ENCODE data around the gene SHROOM3.
"Not testable (repeated sequence)": the region's sequence is repeated elsewhere in the genome, so short reads cannot be mapped to it uniquely, and the experiment has no call there.

Gene SHROOM3

DNA sequence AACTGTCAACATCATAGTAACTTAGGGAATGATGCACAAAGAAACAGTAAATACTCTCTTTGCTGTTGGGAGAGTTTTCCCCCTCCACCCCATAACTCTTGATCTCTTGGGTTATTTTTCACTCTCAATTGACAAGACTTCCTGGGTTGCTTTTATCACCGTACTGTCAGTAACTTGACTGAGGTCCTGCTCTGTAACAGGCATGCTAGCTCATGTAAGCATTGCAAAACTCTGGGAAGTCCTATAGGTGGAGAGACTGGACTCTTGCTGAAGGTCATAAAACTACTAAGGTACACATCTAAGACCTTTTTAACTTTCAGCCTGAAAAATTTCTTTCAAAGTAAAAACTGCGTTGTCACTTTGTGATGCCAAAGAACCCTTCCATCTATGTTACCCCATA lies 10.9 kb downstream of the SHROOM3 start:
- no peak for DNase-seq (ENCODE audit: low read depth)

DNA sequence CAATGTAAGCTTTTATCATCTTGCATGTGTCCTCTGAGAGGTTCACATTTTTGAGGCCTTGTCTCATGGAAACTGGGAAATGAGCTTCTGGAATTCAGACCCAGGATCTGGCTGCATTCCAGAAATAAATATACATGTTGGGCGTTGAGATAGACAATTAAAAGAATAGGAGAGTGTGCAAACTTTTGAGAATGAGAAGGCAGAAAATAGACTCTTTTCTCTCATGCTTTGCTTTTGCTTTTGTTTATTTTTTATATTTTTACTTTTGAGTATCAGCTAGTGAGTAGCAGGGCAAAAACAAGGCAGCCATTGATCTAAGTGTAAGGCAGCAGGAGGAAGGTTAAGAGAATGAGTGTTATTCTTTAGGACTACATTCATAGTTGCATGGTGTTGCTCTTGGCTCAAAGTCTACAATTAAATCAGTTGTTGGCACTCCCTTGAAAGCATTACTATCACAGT lies 12.4 kb downstream of the SHROOM3 start:
- no peak for DNase-seq (ENCODE audit: low read depth)

GRCh38 chr4:76448211-76448610 lies 13.2 kb downstream of the SHROOM3 start:
- no peak for DNase-seq (ENCODE audit: low read depth)

- no peak for DNase-seq (ENCODE audit: low read depth)
Observed at GRCh38 chr4:76449362-76449767, 14.3 kb downstream of the SHROOM3 start.

- DNase-seq (ENCODE audit: low read depth): no peak
Observed at GRCh38 chr4:76449833-76450232, 14.8 kb downstream of the SHROOM3 start.

DNA sequence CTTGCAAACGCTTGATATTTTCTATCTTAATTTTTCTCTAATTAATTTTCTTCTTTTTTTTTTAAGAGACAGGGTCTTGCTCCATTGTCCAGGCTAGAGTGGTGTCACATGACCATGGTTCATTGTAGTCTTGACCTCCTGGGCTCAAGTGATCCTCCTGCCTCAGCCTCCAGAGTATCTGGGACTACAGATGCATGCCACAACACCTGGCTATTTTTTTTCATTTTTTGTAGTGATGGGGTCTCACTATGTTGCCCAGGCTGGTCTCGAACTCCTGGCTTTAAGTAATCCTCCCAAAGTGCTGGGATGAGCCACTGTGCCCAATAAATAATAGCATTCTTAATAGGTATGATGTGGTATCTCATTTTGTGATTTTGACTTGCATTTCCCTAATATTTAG lies 18.2 kb downstream of the SHROOM3 start:
- no peak for DNase-seq (ENCODE audit: low read depth)

DNA sequence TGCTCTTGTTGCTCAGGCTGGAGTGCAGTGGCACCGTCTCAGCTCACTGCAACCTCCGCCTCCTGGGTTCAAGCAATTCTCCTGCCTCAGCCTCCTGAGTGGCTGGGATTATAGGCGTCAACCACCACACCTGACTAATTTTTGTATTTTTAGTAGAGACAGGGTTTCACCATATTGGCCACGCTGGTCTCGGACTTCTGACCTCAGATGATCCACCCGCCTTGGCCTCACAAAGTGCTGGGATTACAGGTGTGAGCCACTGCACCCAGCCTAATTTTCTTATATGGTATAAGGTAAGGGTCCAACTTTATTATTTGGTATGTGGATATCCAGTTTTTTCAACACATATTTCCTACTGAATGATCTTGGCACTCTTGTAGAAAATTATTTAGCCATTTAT lies 19.0 kb downstream of the SHROOM3 start:
- not testable (repeated sequence) for DNase-seq (ENCODE audit: low read depth)

- no peak for DNase-seq (ENCODE audit: low read depth)
Observed at GRCh38 chr4:76457885-76458284, 22.9 kb downstream of the SHROOM3 start.

- DNase-seq (ENCODE audit: low read depth): no peak
Observed at GRCh38 chr4:76458297-76458696, 23.3 kb downstream of the SHROOM3 start.

DNA sequence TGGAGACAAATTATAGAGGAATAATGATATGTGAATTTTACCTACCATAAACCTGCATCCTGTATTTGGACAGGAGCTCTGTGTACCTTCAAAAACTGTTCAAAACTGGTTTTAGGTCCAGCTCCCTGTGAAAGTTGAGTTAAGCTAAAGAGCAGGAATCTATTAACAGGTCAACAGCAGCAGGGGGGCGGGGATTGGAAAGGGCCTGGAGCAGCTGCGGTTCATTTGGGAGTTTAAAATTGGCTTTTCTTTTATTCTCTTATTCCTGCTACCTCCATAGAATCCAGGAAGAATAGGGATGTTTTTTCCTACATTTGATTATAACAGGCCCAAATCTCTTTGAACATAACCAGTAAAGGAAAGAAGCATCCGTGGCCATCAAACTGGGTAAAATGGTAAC lies 23.8 kb downstream of the SHROOM3 start:
- no peak for DNase-seq (ENCODE audit: low read depth)

DNA sequence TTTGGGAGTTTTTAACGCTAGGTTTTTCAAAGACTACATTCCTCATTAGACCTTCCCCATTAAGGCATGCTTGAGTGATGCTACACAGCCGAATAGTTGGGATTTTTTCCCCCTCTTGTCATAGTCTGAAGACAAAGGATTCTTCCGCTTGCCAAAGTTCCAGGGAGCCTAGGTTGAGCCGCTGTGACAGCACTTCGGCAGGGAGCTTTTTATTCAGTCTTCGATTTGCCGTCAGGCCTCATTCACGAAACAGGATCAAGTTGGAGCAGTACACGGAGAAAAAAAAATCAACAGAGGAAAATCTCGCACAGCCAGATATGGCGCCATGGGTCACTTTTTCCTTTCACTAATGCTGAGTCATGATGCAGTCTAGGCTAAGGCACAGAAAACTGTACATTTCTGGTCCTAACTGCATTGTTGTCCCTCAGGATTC lies 24.3 kb downstream of the SHROOM3 start:
- no peak for DNase-seq (ENCODE audit: low read depth)

GRCh38 chr4:76463568-76463967 lies 28.5 kb downstream of the SHROOM3 start:
- DNase-seq (ENCODE audit: low read depth): no peak

DNA sequence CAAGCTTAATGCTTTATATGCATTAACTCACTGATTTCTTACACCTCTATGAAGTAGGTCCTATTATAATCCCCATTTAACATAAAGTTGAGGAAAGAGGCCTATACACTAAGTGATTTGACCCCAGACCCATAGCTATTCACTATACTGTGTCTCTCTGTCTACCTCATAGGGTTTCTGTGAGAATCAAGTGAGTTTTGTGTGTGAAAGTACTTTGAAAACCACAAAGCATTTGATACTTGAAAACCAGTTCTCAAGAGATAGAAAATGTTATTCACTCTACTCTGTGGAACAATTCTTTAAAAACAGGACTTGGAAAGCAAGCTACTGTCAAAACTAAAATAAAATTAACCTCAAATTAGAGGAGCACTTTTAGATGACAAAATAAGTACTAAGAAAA lies 35.0 kb downstream of the SHROOM3 start:
- DNase-seq (ENCODE audit: low read depth): no peak

DNA sequence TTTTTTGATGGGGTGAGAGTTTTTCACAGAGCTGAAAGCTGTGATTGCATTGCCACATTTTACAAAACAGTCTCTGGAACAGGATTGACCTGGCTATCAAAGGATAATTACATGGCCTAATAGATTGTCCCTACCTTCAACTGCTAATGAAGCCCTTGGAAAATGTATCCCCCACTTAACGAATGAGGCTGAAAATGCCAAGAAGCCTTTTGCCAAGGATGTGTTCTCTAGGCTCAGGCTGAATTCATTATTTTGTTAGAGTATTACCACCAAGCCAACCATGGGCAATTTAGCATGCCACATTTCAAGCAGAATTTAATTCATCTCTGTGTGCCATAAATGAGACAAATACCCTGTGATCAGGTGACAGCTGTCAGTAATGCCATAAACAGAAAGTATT lies 35.5 kb downstream of the SHROOM3 start:
- DNase-seq (ENCODE audit: low read depth): no peak

GRCh38 chr4:76476571-76476970 lies 41.5 kb downstream of the SHROOM3 start:
- DNase-seq (ENCODE audit: low read depth): no peak

DNA sequence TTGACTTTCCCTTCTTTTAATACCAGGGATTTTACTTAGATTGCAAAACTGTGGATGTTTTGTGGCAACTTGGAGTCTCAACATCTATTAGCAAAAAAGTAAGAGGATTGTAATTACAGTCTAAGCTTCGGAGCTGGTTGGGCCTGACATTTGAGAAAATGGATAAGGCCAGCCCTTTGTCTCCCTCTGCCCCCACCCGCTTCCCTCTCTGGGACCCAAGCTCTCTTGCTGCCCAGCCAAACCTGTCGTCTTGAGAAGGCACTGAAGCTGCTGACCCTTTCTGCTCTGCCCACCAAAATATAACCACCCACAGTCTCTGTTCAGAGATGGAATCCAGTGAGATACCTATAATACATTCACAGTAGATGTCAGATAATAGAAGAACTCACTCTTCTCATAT lies 49.6 kb downstream of the SHROOM3 start:
- no peak for DNase-seq (ENCODE audit: low read depth)

DNA sequence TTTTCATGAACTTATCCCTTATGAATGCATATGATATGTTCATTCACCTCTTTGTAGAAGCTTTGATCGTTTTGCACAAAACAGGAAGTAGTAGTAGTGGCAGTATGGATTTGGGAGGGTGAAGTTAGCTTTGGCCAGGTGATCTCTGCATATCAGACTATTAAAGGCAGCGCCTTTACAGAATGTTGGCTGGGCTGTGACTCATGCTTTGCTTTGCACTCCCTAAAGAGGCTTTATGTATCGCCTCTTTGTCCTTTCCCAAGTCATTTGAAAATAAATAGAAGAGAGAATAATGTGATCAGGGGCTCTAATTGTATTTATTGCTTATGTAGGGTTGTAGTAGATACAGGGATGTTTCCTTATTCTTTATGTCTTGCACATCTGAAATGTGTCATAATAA lies 50.4 kb downstream of the SHROOM3 start:
- no peak for DNase-seq (ENCODE audit: low read depth)

DNA sequence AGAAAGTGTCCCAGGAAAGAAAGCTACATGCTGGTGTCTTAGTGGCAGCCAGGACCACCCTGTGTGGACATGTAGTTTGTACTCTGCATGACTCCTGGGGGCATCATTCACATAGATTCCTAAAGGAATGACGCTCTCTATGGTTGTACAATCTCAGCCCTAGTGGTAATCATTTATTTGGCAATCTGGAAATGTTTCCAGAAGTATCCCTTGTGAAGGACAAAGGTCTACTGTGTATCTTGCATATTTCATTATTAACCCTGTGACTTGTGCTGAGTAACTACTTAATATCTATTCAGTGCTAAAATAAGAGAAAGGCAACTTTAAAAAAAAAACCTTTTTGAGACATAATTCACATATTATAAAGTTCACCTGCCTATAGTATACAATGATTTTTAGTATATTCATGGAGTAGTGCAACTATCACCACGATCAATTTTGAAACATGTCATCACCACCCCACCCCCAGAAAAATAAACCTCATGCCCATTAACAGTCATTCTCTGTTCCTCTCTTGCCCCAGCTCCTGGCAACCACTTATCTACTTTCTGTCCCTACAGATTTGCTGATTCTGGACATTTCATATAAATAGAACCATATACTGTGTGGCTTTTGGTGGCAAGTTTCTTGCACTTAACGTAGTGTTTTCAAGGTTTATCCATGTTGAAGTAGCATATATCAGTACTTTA lies 51.7 kb downstream of the SHROOM3 start:
- no peak for DNase-seq (ENCODE audit: low read depth)

- DNase-seq (ENCODE audit: low read depth): no peak
Observed at GRCh38 chr4:76487621-76488020, 52.6 kb downstream of the SHROOM3 start.

- DNase-seq (ENCODE audit: low read depth): no peak
Observed at GRCh38 chr4:76488455-76488854, 53.4 kb downstream of the SHROOM3 start.

GRCh38 chr4:76488888-76489685 lies 54.1 kb downstream of the SHROOM3 start:
- no peak for DNase-seq (ENCODE audit: low read depth)

DNA sequence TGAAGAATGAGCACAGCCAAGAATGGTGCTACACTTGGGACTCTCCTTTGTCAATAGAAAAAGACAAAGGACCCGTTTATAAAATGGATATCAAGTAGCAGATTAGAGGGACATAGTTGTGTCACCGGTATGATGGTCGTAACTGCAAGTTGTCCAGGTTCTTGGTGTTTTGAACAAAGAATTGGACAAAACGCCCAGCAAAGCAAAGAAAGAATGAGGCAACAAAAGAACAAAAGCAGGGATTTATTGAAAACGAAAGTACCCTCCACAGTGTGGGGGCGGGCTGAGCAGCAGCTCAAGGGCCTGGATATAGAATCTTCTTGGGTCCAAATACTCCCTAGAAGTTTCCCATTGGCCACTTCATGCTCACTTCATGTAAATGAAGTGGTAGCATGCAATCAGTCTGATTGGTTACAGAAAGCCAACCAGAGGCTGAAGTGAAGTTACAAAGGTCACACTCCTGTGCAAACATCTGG lies 54.7 kb downstream of the SHROOM3 start:
- DNase-seq (ENCODE audit: low read depth): no peak

GRCh38 chr4:76492055-76492454 lies 57.0 kb downstream of the SHROOM3 start:
- DNase-seq (ENCODE audit: low read depth): no peak
